Panc1 (cell line): ENCODE data around the gene VAMP8. TPM values are rescaled to one million over a fixed set of nuclear protein-coding genes. Genes with fewer than 3 reads are reported as not detected.

Experiments used
- ATAC-seq: fragments of 200-7000 bp; cut with Tn5 transposase; 2 replicates; pipeline ENCODE4 v1.9.1; 2020; ENCODE audit warnings: mild to moderate bottlenecking, moderate library complexity
- BruUV-seq: library from RNA; stranded (reverse); fragments of 400-500 nt; replicated peaks from 2 replicates; lab custom pipeline; 2021; lab: Mats Ljungman, UMichigan
- CTCF ChIA-PET: fragments of 300-600 bp; sonication (Branson Sonifier 250); formaldehyde crosslinking; loops from one replicate; lab custom pipeline; 2022; ENCODE audit warnings: antibody characterized with exemption; lab: Charles Lee
- POLR2A ChIA-PET: fragments of 300-600 bp; sonication (Branson Sonifier 250); formaldehyde crosslinking; loops from one replicate; lab custom pipeline; 2022; ENCODE audit warnings: antibody characterized with exemption; lab: Charles Lee
- DNase-seq: peaks from one replicate; pipeline ENCODE4 v3.0.0-alpha.2; 2010; ENCODE audit warnings: low read depth, low spot score
- H3K27ac ChIP-seq: 2 replicates; pipeline ENCODE4 v1.5.1; 2011; ENCODE audit warnings: mild to moderate bottlenecking, low read length, inconsistent platforms
- H3K27me3 ChIP-seq: fragments of 200-500 bp; sonication (Bioruptor generic); 2 replicates; pipeline ENCODE4 v1.6.0; 2014; ENCODE audit warnings: low read length, inconsistent platforms; ENCODE audit not compliant: control insufficient read depth, insufficient read depth
- H3K36me3 ChIP-seq: fragments of 200-500 bp; sonication (Bioruptor generic); 2 replicates; pipeline ENCODE4 v1.5.1; 2014; ENCODE audit warnings: inconsistent platforms, mild to moderate bottlenecking, low read length, moderate library complexity; ENCODE audit not compliant: control insufficient read depth, insufficient read depth
- H3K4me1 ChIP-seq: 2 replicates; pipeline ENCODE4 v1.5.1; 2011; ENCODE audit warnings: inconsistent platforms, mild to moderate bottlenecking, low read length, moderate library complexity; ENCODE audit not compliant: control insufficient read depth, insufficient read depth
- H3K4me3 ChIP-seq, 2 experiments: 2 replicates each; pipeline ENCODE4 v1.5.1; 2011 to 2012; ENCODE audit warnings: low read depth in 2 of 2, low read length in 2 of 2, mild to moderate bottlenecking in 2 of 2, inconsistent platforms in 1 of 2, moderate library complexity in 1 of 2
- H3K9me3 ChIP-seq: fragments of 200-500 bp; sonication (Bioruptor generic); 2 replicates; pipeline ENCODE4 v1.5.1; 2014; ENCODE audit warnings: low read depth, mild to moderate bottlenecking, inconsistent platforms, low read length, moderate library complexity; ENCODE audit not compliant: control insufficient read depth, insufficient read depth
- POLR2AphosphoS5 ChIP-seq: IDR thresholded peaks from 2 replicates; pipeline ENCODE4 v1.6.1; 2012; ENCODE audit warnings: mild to moderate bottlenecking, low read depth, low read length, moderate library complexity
- SIN3A ChIP-seq: IDR thresholded peaks from 2 replicates; pipeline ENCODE4 v1.6.1; 2012; ENCODE audit warnings: low read depth, mild to moderate bottlenecking, low read length, moderate library complexity, borderline replicate concordance; ENCODE audit not compliant: insufficient read depth
- TCF7L2 ChIP-seq: IDR thresholded peaks from 2 replicates; pipeline ENCODE4 v1.6.1; 2011; ENCODE audit warnings: mild to moderate bottlenecking, low read depth, low read length, inconsistent platforms
- in situ Hi-C: cut with HindIII; loops from 2 replicates; pipeline ENCODE4 v1.10.0; 2016; ENCODE audit warnings: low sequenced_read_pairs, low pct_unique_long_range_greater_than_20kb
- intact Hi-C: fragments of 100-400 bp; cut with micrococcal nuclease; formaldehyde crosslinking; loops from one replicate; pipeline ENCODE4 v1.10.0; 2022; ENCODE audit not compliant: unreplicated experiment
- total RNA-seq: library from RNA; stranded (reverse); gene quantifications from one replicate; pipeline ENCODE4 v1.2.1, GENCODE V29; 2021; ENCODE audit not compliant: unreplicated experiment
- TF ChIP-seq, protein P1 (sequence below): fragments of 450-650 bp; IDR thresholded peaks from 2 replicates; pipeline ENCODE4 v1.5.1; 2017; ENCODE audit warnings: mild to moderate bottlenecking
- TF ChIP-seq, protein P2 (sequence below), 2 experiments: IDR thresholded peaks; 2 replicates each; pipeline ENCODE4 v1.6.1; 2011 to 2012; ENCODE audit warnings: low read depth in 2 of 2, control low read depth in 1 of 2, low read length in 1 of 2, mild to moderate bottlenecking in 1 of 2, moderate library complexity in 1 of 2; ENCODE audit not compliant: insufficient read depth in 1 of 2

Gene VAMP8
- total RNA-seq, 1 experiment from 2014 or later: 93.2 TPM

DNA sequence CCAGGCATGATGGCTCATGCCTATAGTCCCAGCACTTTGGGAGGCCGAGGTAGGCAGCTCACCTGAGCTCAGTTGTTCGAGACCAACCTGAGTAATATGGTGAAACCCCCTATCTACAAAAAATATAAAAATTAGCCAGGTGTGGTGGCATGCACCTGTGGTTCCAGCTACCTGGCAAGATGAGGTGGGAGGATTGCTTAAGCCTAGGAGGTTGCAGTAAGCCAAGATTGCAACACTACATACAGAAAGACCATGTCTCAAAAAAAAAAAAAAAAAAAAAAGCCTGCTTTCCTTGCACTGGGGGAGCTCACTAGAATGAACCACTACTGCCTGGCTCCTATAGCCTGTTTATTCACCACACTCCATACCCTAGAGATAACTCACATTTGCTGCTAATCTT is 45.8 kb upstream of the VAMP8 start:
- in situ Hi-C loops: loop anchor here (25.0 kb wide), 1 partner anchor 119 kb away; the partner anchor contains the start of genes CAPG and SH2D6
- ChIA-PET CTCF (interaction anchor here (0.6 kb wide), 1 partner anchor 24 kb away, joined by 5 read pairs; no protein-coding TSS in a partner anchor), POLR2A (interaction anchor here (0.6 kb wide), 1 partner anchor 19 kb away, joined by 5 read pairs; no protein-coding TSS in a partner anchor)
- ATAC-seq: no peak
- BruUV-seq: no TSS peak
- peaks cover 25% of the 10 kb centered on the region for H3K4me1 ChIP-seq
- H3K36me3 ChIP-seq: no peaks in the 10 kb centered on the region
- no peak overlapping the region for H3K4me3 ChIP-seq
- DNase-seq: no peak
- intact Hi-C loops: no loop called here
- no peak overlapping the region for H3K27ac ChIP-seq
- TF ChIP-seq, protein P1, sequence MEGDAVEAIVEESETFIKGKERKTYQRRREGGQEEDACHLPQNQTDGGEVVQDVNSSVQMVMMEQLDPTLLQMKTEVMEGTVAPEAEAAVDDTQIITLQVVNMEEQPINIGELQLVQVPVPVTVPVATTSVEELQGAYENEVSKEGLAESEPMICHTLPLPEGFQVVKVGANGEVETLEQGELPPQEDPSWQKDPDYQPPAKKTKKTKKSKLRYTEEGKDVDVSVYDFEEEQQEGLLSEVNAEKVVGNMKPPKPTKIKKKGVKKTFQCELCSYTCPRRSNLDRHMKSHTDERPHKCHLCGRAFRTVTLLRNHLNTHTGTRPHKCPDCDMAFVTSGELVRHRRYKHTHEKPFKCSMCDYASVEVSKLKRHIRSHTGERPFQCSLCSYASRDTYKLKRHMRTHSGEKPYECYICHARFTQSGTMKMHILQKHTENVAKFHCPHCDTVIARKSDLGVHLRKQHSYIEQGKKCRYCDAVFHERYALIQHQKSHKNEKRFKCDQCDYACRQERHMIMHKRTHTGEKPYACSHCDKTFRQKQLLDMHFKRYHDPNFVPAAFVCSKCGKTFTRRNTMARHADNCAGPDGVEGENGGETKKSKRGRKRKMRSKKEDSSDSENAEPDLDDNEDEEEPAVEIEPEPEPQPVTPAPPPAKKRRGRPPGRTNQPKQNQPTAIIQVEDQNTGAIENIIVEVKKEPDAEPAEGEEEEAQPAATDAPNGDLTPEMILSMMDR: no peak
- TF ChIP-seq SIN3A (no peak), TCF7L2 (no peak), POLR2AphosphoS5 (no peak)
- TF ChIP-seq, protein P2, sequence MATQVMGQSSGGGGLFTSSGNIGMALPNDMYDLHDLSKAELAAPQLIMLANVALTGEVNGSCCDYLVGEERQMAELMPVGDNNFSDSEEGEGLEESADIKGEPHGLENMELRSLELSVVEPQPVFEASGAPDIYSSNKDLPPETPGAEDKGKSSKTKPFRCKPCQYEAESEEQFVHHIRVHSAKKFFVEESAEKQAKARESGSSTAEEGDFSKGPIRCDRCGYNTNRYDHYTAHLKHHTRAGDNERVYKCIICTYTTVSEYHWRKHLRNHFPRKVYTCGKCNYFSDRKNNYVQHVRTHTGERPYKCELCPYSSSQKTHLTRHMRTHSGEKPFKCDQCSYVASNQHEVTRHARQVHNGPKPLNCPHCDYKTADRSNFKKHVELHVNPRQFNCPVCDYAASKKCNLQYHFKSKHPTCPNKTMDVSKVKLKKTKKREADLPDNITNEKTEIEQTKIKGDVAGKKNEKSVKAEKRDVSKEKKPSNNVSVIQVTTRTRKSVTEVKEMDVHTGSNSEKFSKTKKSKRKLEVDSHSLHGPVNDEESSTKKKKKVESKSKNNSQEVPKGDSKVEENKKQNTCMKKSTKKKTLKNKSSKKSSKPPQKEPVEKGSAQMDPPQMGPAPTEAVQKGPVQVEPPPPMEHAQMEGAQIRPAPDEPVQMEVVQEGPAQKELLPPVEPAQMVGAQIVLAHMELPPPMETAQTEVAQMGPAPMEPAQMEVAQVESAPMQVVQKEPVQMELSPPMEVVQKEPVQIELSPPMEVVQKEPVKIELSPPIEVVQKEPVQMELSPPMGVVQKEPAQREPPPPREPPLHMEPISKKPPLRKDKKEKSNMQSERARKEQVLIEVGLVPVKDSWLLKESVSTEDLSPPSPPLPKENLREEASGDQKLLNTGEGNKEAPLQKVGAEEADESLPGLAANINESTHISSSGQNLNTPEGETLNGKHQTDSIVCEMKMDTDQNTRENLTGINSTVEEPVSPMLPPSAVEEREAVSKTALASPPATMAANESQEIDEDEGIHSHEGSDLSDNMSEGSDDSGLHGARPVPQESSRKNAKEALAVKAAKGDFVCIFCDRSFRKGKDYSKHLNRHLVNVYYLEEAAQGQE (IDR thresholded peaks at IDR 0.05; ENCODE audit: insufficient read depth in 1 of 2, low read depth in 2 of 2, low read length in 1 of 2): no peak
- no peaks in the 10 kb centered on the region for H3K27me3 ChIP-seq
- no peaks in the 10 kb centered on the region for H3K9me3 ChIP-seq

DNA sequence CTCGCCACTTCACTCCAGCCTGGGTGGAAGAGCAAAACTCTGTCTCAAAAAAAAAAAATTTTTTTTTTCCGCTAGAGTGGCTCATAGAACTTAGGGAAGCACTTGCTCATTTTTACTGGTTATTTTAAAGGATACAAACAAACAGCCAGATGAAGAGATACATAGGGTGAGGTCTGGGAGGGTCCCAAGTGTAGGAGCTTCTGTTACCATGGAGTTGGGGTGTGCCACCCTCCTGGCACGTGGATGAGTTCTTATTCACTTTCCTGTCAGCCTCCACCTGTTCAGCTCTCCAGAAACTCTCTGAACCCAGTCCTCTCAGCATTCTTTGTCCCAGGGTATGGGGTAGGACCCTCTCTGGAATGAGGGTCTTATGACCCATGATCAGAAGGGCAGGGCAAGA is 43.3 kb upstream of the VAMP8 start:
- Histone ChIP-seq H3K27ac (peak overlapping the region; percentile 100), H3K9me3 (no peaks in the 10 kb centered on the region), H3K4me3 (no peak overlapping the region), H3K36me3 (no peaks in the 10 kb centered on the region; the same call in 1 of the 2 replicates), H3K4me1 (peaks cover 36% of the 10 kb centered on the region), H3K27me3 (no peaks in the 10 kb centered on the region)
- ATAC-seq (no peak), DNase-seq (no peak)
- POLR2A ChIA-PET: interaction anchor here (0.7 kb wide), 1 partner anchor 10 kb away, joined by 3 read pairs; no protein-coding TSS in a partner anchor
- BruUV-seq: no TSS peak
- no peak for TF ChIP-seq TCF7L2
- intact Hi-C loops: no loop called here
- CTCF ChIA-PET: interaction anchor here (0.7 kb wide), 1 partner anchor 16 kb away, joined by 3 read pairs; no protein-coding TSS in a partner anchor
- in situ Hi-C loops: loop anchor here (25.0 kb wide), 1 partner anchor 122 kb away; the partner anchor contains the start of genes CAPG and SH2D6

DNA sequence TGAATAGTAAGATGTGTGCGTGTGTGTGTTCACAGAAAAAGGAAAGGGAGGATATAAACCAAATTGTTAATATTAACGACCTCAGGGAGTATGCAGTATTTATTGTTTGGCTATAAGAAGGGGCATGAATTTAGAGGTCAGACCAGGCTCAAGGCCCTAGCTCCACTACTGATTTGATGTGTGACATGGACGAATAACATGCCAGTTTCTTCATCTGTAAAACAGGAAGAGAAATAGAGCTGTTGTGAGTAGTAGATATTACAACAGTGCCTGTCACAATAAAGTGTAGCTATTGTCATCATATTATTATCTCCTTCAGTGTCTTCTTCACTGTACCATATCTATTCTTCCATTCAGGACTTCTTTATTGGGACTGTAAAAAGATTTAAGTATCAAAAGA is 42.5 kb upstream of the VAMP8 start:
- Histone ChIP-seq H3K27ac (peak overlapping the region; percentile 100), H3K36me3 (peaks cover 2% of the 10 kb centered on the region; the same call in 1 of the 2 replicates), H3K4me1 (peaks cover 36% of the 10 kb centered on the region), H3K4me3 (no peak overlapping the region), H3K27me3 (no peaks in the 10 kb centered on the region), H3K9me3 (no peaks in the 10 kb centered on the region)
- POLR2A ChIA-PET: interaction anchor here (0.7 to 0.8 kb wide), 2 partner anchors 10 to 14 kb away, joined by 3 read pairs; no protein-coding TSS in a partner anchor
- intact Hi-C loops: no loop called here
- ATAC-seq (no peak), DNase-seq (no peak)
- in situ Hi-C loops: loop anchor here (25.0 kb wide), 1 partner anchor 123 kb away; the partner anchor contains the start of genes CAPG and SH2D6
- CTCF ChIA-PET: interaction anchor here (0.7 to 1.2 kb wide), 2 partner anchors 17 to 115 kb away, joined by 3 read pairs; no protein-coding TSS in a partner anchor
- TF ChIP-seq POLR2AphosphoS5: no peak
- no peak for TF ChIP-seq TCF7L2
- no peak for TF ChIP-seq SIN3A
- TF ChIP-seq, protein P1: no peak
- TF ChIP-seq, protein P2 (IDR thresholded peaks at IDR 0.05; ENCODE audit: insufficient read depth in 1 of 2, low read depth in 2 of 2, low read length in 1 of 2): no peak
- no TSS peak for BruUV-seq
